Testis (tissue), 3 donors: ENCODE data around the gene PIK3R2. TPM values are rescaled to one million over a fixed set of nuclear protein-coding genes. Genes with fewer than 3 reads are reported as not detected.
A peak's percentile ranks its signal among the peaks of the same experiment; 100 is the strongest.

Experiments
- DNase-seq: peaks from one replicate; pipeline ENCODE4 v3.0.0-alpha.2; 2019
- H3K27ac ChIP-seq, 2 donors: fragments of 200-600 bp; sonication (generic); one replicate each; pipeline ENCODE4 v1.5.1; 2019
- H3K27me3 ChIP-seq: fragments of 200-600 bp; sonication (generic); one replicate; pipeline ENCODE4 v1.5.1; 2019
- H3K36me3 ChIP-seq: fragments of 200-600 bp; sonication (generic); one replicate; pipeline ENCODE4 v1.5.1; 2017; ENCODE audit warnings: low read depth; ENCODE audit errors: missing control alignments
- H3K4me1 ChIP-seq: fragments of 200-600 bp; sonication (generic); one replicate; pipeline ENCODE4 v1.5.1; 2019
- H3K4me3 ChIP-seq, 2 donors: fragments of 200-600 bp; sonication (generic); one replicate each; pipeline ENCODE4 v1.5.1; 2017 to 2019
- H3K9me3 ChIP-seq: fragments of 200-600 bp; sonication (generic); one replicate; pipeline ENCODE4 v1.5.1; 2017
- CTCF ChIP-seq, 3 experiments: fragments of 450-650 bp in 2 of 3; fragments of 200-600 bp in 1 of 3; sonication (generic) in 1 of 3; IDR thresholded peaks; one replicate each; pipeline ENCODE4 v1.5.1; 2016 to 2019; ENCODE audit warnings: antibody characterized with exemption in 3 of 3, mild to moderate bottlenecking in 2 of 3, moderate library complexity in 1 of 3
- POLR2A ChIP-seq: fragments of 450-650 bp; IDR thresholded peaks from one replicate; pipeline ENCODE4 v1.6.1; 2017; ENCODE audit warnings: antibody characterized with exemption, mild to moderate bottlenecking, moderate library complexity
- WGBS, 2 donors: methylation state at CpG; one replicate each; pipeline ENCODE4 v1.1.5; 2018; 5-methylcytosine and 5-hydroxymethylcytosine counted together
- intact Hi-C: fragments of 100-400 bp; cut with DNase I; formaldehyde crosslinking; loops from one replicate; pipeline ENCODE4 v1.15.1; 2023; ENCODE audit warnings: low total_unique reads
- polyA plus RNA-seq: library from polyadenylated mRNA; stranded (reverse); fragments of 350-450 nt; fragmentation: Illumina TruSeq; extraction: RNeasy Lipid Tissue Mini Kit (QIAGEN cat#74804); gene quantifications from one replicate; pipeline ENCODE4 v1.2.3, GENCODE V29; 2014; ENCODE audit warnings: low read depth, low replicate concordance; ENCODE audit not compliant: insufficient read depth
- total RNA-seq, 2 donors: library from RNA; depleted of rRNA; stranded (reverse); fragments of >200 nt; gene quantifications; one replicate each; pipeline ENCODE4 v1.2.3, GENCODE V29; 2016

Gene PIK3R2
- total and polyA plus RNA-seq, 3 donors from 2014 or later = 21.0 to 94.3 (median 87.6) TPM

GRCh38 chr19:18165794-18166544, 13.0 kb downstream of the PIK3R2 start:
- intact Hi-C loops = loop anchor here (10.0 kb wide), 1 partner anchor 51 kb away; no protein-coding TSS in a partner anchor
- no peaks in the 10 kb centered on the region for H3K36me3 ChIP-seq
- 90 to 95% methylated on average over 15 of the region's 15 CpGs for WGBS, 2 donors

GRCh38 chr19:18167011-18167410, 14.0 kb downstream of the PIK3R2 start:
- no peaks in the 10 kb centered on the region for H3K9me3 ChIP-seq
- WGBS, 2 donors = 89 to 93% methylated on average over 19 to 21 of the region's 21 CpGs
- no peaks in the 10 kb centered on the region for H3K27me3 ChIP-seq
- H3K36me3 ChIP-seq = no peaks in the 10 kb centered on the region
- DNase-seq = no peak
- H3K4me3 ChIP-seq = no peak overlapping the region
- H3K27ac ChIP-seq = no peak overlapping the region
- intact Hi-C loops = loop anchor here (10.0 kb wide), 1 partner anchor 52 kb away; no protein-coding TSS in a partner anchor
- no peaks in the 10 kb centered on the region for H3K4me1 ChIP-seq
- no peak for TF ChIP-seq POLR2A
- TF ChIP-seq CTCF (IDR thresholded peaks at IDR 0.05) = no peak

More at GRCh38 chr19:18165794-18166544, 13.0 kb downstream of the PIK3R2 start:
- TF ChIP-seq POLR2A (no peak), CTCF (IDR thresholded peaks at IDR 0.05) (no peak)
- H3K27ac ChIP-seq = no peak overlapping the region
- DNase-seq = no peak
- H3K4me1 ChIP-seq = peaks cover 6% of the 10 kb centered on the region
- H3K4me3 ChIP-seq = no peak overlapping the region
- no peaks in the 10 kb centered on the region for H3K27me3 ChIP-seq
- no peaks in the 10 kb centered on the region for H3K9me3 ChIP-seq

- no peaks in the 10 kb centered on the region for H3K27me3 ChIP-seq
- no peak for DNase-seq
- H3K27ac ChIP-seq = no peak overlapping the region
- TF ChIP-seq CTCF (IDR thresholded peaks at IDR 0.05) = peak; percentile 49 to 69 (median 69)
- TF ChIP-seq POLR2A = no peak
- no peaks in the 10 kb centered on the region for H3K9me3 ChIP-seq
- intact Hi-C loops = loop anchor here (10.0 kb wide), 1 partner anchor 53 kb away; no protein-coding TSS in a partner anchor
- H3K36me3 ChIP-seq = no peaks in the 10 kb centered on the region
- 64 to 74% methylated on average over 14 of the region's 14 CpGs for WGBS, 2 donors
- H3K4me3 ChIP-seq = no peak overlapping the region
- peaks cover 1% of the 10 kb centered on the region for H3K4me1 ChIP-seq
Observed at GRCh38 chr19:18167975-18168645, 15.1 kb downstream of the PIK3R2 start.

- DNase-seq = no peak
- 61 to 72% methylated on average over 47 to 62 of the region's 66 CpGs for WGBS, 2 donors
- Histone ChIP-seq H3K4me3 (peak overlapping the region in 1 of 2 donors; percentile 6), H3K27me3 (no peaks in the 10 kb centered on the region), H3K4me1 (peaks cover 6% of the 10 kb centered on the region), H3K27ac (no peak overlapping the region), H3K9me3 (no peaks in the 10 kb centered on the region), H3K36me3 (no peaks in the 10 kb centered on the region)
- intact Hi-C loops = loop anchor here (10.0 kb wide), 1 partner anchor 54 kb away; no protein-coding TSS in a partner anchor
- TF ChIP-seq CTCF (IDR thresholded peaks at IDR 0.05) = no peak
- no peak for TF ChIP-seq POLR2A
Observed at GRCh38 chr19:18168673-18169381, 15.9 kb downstream of the PIK3R2 start.
